Stimulated activated naive CD4-positive, alpha-beta T cell (primary cell): ENCODE measurements around the gene FLT4.

Experiments used
- DNase-seq, 6 experiments: peaks; one replicate each; lab custom pipeline; 2025; lab: John Stamatoyannopoulos, UW

The FLT4 gene

DNA sequence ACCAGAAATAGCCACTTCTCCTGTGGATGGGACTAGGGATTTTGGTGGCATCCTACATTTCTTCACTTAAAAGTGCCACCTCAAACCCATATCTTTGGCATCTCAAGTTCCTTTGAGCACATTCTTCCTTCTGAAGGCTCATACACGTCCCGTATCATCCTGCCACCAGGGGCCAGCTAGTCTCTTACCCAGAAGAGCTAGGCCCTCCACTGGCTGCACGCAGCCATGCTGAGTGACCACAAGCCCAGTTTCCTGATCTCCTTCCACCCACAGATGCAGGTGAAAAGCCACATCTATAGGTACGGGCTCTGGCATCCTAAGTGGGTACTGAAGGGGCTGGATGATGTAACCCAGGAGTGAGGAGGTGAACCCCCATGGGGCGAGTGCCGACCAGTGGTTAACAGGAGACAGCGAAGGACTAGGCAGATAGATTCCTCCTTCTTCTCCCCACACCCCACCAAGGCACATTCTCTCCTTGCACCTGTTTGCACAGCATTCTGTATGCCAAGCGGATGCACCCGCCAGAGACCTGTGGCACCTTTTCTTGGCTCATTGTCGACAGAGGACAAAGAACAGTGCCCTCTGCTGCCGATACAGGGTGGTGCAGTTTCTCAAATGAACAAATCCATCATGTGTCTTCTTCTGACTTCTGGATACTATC lies 43.7 kb downstream of the FLT4 start:
- peak; percentile 9 to 62 (median 44) for DNase-seq

DNA sequence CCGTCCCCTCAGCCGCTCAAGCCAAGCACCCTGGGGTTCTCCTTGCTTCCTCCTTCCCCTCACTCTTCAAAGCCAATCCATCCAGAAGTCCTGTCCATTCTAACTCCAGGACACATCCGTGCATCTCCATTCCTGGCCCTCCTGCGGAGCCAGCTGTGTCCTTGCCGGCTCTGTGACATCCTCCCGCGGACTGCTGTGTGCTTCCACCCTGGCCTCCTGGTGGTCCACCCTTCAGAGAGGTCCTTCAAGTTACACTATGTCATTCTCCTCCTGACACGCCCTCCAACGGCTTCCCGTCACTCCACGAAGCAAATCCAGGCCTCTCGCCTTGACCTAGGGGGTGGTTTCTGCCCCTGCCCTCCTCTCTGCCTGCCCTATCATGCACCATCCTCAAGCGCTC lies 45.1 kb downstream of the FLT4 start:
- no peak for DNase-seq

DNA sequence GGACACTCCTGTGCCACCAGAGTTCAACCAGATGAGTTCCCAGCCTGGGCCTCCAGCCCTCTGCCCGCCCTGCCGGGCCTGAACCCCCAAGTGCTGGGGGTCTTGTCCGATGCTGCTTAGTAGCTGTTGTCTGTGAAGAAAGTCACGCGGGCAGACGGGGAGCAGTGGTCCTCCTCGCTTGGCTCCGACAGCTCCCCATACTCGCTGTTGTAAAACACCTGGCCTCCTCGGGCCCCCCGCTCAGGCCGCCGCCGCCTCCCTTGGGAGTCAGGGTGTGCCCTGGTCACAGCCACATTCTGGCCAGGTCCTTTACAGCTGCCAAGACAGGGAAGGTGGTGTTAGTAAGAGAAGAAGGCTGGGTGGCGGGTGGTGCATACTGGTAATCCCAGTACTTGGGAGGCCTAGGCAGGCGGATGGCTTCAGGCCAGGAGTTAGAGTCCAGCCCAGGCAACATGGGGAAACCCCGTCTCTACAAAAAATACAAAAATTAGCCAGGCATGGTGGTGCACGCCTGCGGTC lies 46.3 kb downstream of the FLT4 start:
- DNase-seq: no peak

DNA sequence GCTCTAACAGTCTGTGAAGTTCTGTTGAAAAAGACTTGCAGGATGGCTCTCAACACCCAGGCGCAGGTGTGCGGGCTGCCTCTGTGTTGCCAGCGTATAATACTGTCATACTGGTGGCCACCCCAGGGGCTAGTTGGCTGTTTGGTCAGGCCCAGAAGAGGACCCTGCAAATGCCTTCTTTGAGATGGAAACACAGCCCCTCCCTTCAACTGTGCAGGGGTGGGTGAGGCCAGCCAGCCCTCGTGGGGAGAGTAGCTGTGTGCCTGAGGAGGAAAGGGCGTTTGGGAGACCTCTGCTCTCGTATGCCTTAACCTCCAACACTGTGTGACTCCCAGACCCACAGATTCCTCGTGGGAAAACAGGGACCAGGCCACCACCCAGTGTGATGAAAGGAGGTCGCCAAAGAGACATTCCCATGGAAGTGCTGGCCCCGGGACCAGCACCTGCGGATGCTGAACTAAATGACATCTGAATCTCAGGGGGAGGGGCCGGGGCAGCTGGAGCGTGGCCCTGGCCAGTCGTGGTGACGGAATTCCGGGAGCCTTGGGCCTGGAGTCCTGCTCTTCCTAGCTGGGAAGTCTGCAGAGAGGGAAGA lies 46.8 kb downstream of the FLT4 start:
- DNase-seq: no peak

DNA sequence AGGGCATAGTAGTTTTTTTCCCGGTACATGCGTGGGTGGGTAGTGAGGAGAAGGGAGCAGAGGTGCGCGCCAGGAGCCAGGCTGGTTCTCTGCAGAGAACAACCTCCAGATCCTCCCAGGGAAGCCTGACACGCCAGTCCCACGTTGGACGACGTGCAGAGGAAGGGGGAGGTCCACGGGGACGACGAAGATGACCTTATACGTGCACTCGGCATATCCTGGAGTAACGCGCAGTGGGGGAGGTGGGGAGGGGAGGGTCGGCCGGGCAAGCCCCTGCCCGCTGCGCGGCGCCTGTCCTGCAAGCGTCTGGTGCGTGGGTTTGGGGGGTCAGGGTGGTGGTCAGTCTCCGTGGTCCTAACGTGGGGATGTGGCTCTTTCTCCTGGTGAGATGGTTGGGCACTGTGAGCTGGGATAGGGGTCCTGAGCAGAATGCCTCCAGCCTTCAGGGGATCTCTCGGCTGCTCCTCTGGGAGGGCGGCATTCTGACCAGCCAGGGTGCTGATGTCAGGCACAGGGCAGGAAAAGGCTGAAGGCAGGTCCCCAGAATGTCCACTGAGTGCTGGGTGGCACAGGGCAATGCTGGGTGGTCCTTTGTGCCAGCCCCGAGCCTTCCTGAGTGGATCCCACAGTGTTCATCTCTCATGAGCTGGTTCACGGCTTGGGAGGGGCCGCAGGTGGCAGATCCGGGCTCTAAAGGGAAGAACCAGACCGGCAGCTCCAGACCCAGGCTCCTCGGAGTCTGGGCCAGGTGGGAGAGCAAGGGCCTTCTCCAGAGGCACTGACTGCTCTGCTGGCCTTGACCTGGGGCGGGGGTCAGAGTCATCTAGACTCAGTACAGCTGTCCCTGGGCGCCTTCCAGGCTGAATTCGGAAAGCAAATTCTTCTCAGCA lies 47.6 kb downstream of the FLT4 start:
- DNase-seq: no peak

DNA sequence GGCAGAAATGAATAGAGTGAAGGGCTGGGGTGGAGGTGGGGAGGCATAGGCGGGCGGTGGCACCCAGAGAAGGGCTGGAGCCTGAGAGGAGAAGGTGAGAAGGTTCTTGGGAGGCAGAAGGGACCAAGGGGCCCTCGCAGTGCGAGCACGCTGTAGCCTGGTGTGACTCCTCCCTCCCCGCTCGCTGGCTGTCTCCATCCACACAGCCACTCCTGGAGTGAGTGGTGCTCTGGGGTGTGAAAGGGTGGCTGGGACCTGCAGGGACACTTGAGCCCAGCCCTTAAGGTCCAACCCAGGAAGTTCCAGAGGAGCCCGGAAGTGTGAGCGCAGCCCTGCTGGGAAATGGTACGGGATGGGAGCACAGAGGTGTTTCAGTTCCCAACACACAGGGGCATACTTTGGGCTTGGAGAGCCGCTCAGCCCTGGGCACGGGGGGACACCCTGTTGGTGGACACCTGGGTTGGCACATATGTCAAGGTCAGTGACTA lies 48.8 kb downstream of the FLT4 start:
- no peak for DNase-seq

DNA sequence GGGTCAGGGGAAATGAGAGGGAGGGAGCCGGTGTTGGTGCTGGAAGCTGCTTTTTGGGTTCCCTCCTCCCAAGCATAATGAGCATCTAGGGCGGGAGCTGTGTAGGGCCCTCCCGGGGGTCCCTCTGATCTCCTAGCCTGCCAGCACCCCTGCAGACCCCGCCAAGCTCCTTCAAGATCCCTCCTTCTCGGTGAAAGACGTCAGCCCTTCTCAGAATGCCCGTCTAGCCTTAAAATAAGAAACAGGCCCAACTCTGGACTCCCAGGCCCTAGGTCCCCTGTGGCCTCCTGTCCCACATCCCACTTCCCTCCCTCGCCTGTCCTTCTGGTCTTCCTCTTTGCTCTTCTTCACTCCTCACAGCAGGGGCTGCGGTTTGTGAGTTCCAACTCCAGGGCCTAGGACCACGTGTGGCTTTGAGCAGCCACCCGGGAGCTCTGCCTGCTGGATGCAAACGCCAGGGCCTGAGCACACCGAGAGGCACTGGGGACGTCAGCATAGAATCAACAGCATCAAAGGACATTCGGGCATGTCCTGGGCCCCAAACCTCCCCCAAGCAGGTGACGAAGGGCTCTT lies 49.3 kb downstream of the FLT4 start:
- no peak for DNase-seq

DNA sequence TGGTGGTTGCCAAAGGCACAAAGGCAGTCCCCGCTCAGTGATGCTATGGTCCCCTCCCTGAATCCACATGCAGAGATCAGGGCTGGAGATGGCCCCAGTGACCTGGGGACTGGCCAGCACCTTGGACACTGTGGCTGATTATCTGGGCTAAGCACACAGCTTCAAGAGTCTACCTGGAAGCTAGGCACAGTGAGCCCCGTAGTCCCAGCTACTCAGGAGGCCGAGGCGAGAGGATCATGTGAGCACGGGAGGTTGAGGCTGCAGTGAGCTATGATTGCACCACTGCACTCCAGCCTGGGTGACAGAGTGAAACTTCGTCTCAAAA lies 49.8 kb downstream of the FLT4 start:
- DNase-seq: no peak

DNA sequence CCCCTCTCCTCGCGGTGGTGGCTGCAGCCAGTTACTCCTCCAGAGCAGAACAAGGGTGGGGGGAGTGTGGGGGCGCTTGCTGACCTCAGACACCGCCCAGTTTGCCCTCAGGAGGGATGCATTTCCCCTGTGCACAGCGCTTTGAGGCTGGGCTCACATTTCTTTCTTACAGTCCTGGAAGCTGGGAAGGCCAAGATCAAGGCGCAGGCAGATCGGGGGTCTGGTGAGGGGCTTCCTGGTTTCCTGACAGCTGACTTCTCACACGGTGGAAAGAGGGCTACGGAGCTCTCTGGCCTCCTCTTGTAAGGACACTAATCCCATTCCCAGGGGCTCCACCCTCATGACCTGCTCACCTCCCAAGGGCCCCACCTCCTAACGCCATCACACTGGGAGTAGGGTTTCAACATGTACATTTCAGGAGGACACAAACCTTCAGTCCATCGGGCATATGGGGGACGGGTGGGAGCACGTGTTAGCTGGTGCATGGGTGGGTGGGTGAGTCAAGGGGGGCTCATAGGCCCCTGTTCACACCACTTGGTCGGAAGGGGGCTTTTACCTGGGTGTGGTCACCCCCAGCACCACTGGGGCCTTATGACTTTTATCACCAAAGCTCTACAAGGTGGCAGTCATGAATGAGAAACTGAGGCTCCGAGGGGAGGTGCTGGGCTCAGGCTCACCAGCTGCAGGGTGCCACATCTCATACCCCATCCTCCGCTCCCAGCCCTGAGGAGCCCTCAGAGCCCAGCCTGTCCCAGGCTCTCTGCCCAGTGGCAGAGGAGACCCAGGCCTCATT lies 50.4 kb downstream of the FLT4 start:
- no peak for DNase-seq

DNA sequence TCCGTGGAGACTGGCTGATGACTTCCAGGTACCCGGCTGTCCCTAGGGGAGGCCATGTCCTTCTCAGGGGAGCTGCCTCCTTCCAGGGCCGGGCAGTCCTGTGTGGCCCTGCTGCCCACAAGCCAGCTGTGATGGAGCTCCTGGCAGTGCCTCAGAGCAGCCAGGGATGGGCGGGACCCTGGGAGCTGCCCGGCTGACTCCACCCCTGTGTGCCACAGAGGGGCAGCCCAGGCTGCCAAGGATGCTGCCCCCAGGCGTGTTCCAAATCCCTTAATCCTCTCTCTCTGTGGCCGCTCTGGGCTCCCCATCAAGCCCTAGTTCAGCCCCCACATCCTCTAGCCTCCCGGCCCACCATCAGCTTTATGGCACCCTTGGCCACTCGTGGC lies 51.1 kb downstream of the FLT4 start:
- no peak for DNase-seq

DNA sequence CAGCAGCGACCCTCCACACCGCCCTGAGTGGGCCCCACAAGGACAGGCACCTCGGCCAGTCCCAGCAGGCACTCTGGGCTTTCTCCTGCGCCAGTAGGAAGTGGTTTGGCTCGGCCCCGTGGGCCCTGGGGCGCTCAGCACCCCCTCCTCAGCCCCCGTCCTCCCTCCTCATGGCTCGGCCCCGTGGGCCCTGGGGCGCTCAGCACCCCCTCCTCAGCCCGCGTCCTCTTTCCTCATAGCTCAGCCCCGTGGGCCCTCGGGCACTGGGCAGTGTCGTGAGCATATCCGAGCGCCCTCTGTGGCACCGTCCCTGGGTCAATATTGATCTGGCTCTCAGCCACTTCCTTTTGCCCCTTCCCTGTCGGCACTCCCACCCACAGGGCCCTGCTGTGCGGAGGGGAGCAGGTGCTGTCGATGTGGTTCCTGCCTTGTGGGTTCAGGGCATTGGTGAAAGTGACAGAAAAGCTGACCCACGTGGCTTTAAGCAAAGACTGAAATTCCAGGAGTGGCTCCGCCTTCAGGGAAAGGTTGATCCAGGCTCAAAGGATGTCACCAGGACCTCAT lies 52.6 kb downstream of the FLT4 start:
- no peak for DNase-seq

DNA sequence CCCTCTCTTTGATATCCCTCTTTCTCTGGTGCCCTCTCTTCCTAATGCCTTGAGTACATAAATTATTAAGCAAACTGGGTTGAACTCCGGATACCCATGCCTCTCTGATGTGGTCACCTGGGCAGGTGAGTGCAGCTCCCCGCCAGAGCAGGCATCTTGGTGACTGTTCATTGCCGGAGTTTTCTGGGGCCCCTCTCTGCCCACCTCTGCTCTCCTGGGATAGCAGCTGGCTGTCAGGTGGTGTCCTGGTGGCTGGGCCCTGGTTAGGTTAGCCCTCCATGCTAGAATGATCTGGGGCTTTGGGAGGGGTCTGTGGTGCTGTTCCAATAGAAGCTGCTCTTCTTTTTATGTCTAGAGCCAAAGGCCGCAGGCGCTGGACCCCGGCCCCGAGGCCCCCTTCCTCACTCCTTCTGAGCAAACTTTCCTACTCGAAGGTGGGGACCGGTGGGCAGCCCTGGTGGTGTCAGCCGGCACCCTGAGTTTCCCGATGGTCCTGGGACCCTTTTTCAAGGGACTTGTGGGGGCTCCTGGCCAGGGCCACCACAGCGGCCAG lies 53.2 kb downstream of the FLT4 start:
- no peak for DNase-seq

DNA sequence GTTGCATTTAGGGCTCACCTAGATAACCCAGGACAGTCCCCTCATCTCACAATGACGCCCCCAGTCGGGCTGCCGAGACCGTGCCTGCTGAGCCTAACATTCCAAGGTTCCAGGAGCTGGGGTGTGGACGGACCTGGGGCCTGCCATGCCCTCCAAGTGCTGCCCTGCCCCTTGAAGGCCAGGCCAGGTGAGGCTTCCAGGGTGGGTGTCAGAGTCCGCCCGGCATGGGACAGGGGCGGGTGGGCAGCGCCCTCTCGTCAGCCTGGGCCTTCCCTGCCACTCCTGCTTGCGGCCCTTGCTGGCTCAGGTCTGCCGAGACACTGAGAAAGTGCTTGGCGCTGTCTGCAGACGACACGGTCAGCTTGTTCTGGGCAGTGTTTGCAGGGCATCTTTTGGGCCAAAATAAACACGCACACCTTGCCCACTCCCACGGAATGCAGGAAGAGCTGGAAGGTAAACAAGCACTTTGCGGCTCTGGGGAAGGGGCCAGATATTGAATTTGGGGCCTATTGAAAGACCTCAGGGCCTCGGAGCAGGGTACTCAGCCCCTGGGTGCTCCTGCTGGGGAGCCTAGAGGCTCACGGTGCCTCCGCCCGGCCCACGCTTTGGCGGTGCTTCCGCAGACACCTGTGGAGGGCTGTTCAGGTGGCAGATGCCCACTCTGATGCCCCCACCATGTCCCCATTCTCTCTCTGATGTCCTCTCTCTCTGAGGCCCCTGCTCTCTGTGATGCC lies 53.9 kb downstream of the FLT4 start:
- no peak for DNase-seq

DNA sequence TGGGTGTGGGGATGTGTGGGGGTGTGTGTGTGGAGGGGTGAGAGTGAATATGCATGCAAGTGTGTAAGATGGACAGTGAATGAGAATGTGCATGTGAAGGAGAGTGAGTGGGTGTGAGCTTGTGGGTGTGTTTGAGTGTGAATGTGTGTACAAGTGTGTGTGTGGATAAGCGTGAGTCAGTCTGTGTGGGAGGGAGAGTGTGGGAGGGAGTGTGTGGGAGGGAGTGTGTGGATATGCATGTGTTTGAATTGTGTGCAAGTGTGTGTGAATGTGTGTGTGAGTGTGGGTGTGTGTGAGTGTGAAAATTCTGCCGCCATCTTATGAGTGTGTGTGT lies 54.4 kb downstream of the FLT4 start:
- DNase-seq: no peak

DNA sequence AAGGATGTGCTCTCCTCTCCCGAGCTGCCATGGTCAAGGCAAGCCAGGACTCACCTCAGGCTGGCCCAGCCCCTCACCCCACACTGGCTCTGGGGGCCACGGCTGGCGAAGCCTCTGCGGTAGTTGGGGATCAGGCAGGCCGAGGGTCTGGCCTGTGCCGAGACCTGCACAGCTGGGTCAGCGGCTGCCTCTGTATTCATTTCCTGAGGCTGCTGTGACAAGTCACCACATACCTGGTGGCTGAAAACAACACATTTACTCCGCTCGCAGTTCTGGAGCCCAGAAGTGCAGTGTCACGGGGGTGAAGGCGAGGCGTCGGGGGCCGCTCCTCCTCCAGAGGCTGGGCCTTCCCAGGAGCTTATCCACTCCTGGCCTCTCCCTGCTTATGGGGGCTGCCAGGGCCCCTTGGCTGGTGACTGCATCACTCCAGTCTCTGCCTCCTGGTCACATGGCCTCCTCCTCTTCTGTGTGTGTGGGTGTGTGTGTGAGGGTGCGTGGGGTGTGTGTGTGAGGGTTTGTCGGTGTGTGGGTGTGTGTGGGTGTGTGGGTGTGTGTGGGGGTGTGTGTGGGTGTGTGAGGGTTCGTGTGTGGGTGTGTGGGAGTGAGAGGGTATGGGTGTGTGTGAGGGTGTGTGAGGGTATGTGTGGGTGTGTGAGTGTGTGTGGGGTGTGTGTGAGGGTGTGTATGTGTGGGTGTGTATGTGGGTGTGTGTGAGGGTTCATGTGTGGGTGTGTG lies 54.9 kb downstream of the FLT4 start:
- DNase-seq: no peak

DNA sequence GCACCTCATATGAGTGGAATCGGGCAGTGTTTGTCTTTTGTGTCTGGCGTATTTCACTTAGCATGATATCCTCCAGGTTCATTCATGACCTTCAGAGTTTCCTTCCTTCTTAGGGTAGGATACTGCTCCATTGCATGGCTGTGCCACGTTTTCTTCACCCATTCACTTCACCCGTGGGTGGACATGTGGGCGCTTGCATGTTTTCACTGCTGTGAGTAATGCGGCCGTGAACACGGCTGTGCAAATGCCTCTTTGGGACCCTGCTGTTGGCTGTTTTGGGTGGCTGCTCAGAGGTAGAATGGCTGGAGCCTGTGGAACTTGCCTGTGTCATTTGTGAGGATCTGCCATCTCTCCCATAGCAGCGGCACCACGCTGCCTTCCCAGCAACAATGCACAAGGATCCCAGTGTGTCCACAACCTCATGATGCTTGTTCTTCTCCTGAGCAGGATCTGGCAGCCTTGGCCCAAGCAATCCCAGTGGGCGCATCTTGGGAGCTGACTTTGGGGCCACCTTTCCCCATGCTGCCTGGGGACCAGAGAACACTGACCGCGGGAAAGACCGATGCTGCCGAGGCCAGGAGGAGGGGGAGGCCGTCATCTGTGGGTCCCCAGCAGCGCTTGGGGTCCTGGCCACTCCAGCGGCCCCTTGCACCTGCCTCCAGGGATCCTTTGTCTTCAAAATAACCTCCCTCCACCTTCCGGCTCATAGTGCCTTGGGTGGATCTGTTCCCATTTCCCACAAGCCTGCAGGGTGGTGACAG lies 55.8 kb downstream of the FLT4 start:
- DNase-seq: no peak

DNA sequence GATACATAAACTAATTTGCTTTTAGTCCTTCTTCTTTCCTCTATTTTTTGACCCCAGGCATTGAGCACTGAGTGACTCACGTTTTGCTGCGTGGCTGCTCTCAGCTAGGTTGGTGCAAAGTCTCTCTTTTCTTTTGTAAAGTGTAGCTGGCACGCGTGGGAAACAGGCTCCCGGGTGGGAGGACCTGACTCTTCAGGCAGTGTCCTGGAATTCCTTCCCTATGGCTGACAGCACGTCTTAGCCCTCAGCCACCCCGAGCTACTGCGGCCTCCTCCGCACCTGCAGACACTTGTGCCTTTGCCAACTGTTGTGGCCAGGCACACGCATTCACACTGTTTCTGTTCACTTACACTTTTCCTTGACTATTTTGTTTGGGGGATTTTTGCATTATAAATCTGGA lies 57.2 kb downstream of the FLT4 start:
- DNase-seq: no peak

DNA sequence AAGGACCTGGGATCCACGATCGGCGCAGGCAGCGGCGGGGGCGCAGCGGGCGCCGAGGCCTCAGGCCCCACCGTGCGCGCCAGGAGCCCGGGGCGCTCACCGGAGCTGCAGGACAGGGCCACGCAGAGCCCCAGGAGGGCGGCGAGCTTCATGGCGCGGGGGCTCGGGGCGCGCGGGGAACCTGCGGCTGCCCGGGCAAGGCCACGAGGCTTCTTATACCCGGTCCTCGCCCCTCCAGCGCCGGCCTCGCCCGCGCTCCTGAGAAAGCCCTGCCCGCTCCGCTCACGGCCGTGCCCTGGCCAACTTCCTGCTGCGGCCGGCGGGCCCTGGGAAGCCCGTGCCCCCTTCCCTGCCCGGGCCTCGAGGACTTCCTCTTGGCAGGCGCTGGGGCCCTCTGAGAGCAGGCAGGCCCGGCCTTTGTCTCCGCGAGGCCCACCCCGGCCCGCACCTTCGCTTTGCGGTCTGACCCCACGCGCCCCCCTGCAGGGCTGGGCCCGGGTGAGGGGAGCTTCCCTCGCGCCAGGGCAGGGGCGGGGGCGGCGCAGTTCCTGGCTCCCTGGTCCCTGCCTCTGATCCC lies 58.0 kb downstream of the FLT4 start, which contains the start of gene SCGB3A1:
SCGB3A1 (minus strand) TSS at position 189 of the 577 bp plus-strand sequence; CDS start at position 152, 37 bp downstream.
- no peak for DNase-seq
